HG03432 (cell line): ENCODE data around the gene EIF2D.
A peak's percentile ranks its signal among the peaks of the same experiment; 100 is the strongest.
"Not testable (repeated sequence)": the region's sequence is repeated elsewhere in the genome, so short reads cannot be mapped to it uniquely, and the experiment has no call there.

Experiments used
- ATAC-seq: cut with Tn5 transposase; IDR thresholded peaks from one replicate; pipeline ENCODE4 v1.9.1; 2021; ENCODE audit warnings: mild to moderate bottlenecking, moderate library complexity; ENCODE audit not compliant: unreplicated experiment

Gene EIF2D, protein sequence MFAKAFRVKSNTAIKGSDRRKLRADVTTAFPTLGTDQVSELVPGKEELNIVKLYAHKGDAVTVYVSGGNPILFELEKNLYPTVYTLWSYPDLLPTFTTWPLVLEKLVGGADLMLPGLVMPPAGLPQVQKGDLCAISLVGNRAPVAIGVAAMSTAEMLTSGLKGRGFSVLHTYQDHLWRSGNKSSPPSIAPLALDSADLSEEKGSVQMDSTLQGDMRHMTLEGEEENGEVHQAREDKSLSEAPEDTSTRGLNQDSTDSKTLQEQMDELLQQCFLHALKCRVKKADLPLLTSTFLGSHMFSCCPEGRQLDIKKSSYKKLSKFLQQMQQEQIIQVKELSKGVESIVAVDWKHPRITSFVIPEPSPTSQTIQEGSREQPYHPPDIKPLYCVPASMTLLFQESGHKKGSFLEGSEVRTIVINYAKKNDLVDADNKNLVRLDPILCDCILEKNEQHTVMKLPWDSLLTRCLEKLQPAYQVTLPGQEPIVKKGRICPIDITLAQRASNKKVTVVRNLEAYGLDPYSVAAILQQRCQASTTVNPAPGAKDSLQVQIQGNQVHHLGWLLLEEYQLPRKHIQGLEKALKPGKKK

DNA sequence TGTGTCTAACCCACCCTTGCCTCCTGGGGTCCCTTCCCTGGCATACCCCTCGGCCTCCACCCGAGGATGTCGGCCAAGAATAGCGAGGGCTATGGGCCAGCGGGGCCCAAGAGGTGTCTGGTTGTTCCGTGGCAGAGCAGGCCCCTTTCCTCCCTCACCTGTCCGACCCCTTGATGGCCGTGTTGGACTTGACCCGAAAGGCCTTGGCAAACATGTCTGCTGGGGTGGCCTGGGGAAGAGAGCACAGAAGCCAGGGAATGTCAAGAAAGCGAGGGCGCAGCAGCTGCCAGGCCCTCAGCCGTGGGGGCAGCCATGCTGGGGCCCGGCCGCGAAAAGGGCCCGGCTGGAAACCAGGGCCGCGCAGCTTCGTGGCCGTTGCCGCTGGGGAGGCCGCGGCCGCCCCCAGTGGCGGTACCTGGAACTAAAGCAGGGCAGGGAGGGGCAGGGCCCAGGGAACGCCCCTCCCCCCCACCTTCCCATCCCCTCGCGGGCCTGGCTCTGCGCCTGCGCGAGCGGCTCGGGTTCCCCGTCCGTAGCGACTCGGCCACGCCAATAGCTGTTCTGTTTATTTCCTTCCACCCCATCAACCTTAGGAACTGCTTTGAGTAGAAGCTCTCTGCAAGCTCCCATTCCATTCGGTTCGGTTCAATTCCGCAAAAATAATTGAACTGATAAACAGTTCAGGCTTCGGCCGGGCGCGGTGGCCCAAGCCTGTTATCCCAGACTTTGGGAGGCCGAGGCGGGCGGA is at the start of gene EIF2D:
TSS of gene EIF2D (minus strand) at position 337 of the 748 bp plus-strand sequence. CDS start at position 214, 123 bp downstream.
- peak; percentile 93 for ATAC-seq

DNA sequence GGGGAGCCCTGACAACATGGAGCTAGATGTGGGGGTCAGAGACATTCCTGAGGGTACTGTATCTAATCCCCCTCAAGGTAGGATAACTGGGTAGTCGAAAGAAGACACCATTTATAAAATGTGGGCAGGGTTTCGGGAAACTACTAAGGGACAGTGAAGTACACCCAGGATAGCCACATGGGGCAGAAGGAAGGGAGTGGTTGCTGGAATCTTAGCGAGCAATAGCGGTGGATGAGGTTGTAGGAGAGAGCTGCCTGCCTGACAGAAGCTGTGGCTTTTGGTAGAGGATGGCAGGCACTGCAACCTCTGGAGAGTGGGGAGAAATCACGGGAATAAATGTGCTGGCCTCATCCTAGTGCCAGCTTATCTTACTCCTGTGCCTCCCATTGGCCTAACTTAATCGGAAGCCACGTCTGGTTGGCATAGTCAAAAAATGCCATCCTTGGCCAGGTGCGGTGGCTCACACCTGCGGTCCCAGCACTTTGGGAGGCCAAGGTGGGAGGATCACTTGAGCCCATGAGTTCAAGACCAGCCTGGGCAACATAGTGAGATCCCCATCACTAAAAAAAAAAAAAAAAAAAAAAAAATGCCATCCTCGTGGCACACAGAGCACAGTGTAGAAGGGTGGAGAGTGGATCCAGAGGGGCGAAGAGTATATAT is 49.0 kb upstream of the EIF2D start:
- no peak for ATAC-seq

DNA sequence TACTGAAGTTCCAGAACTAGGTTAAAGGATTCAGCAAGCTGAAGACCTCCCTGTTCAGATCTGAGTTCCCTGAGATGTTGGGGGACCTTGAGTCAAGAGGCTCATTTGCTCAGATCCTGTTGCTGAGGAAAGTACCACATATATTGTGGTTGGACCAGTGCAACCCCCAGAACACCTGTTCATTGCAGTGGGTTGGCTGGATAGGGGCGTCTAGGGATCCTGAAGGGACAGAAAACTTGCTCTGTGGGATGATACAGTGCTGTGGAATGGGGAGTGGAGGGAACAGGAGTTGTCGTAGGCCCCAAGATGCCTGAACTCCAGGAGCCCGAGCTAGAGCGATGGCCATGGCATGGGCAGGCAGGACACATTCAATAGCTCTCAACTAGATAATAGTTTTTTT is 47.9 kb upstream of the EIF2D start:
- no peak for ATAC-seq

DNA sequence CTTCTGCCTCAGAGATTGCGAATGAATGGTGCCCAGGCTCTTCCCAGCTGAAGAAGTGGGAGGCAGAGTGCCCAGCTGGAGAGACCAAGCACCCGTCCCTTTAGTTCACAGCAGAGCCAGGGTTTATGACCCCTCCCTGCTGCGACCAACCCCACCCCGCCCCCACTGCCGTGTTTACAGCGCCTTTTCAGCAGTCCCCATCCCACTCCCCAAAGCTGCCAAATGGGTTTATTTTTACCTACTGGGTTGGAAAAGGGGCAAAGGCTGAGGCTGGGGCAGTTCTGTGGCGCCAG is 46.7 kb upstream of the EIF2D start:
- ATAC-seq, result no peak

DNA sequence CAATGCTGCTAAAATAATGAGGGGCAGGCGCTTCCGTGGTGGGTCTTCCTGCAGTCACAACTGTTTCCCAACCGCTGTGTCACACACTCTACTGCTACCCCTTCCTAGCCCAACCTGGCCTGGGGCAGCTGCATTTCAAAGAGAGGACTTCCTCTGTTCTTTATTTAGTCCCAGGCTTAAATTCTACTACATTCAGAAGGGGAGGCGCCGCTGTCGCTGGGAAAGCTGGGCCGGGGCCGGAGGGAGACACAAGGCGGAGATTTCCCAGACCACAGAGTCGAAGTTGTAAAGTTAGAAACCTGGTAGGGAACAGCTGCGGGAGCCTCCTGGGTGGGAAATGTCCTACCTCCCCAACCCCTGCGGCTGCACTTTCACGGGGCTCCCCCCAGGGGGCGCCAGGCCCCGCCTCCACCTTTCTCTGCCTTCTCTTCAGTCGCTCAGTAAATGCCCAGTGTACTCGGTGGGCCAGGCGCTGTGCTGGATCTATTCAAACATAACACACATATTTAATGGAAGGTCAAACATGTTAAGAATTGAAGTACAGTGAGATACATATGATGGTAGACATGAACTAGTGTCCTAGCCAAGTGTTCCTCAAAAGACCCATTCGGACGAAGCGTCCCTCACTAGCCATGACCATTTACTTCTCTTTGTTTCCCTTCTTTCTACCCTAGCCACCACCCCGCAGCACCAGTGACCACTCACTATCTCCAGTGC is 46.2 kb upstream of the EIF2D start:
- peak; percentile 63 for ATAC-seq

DNA sequence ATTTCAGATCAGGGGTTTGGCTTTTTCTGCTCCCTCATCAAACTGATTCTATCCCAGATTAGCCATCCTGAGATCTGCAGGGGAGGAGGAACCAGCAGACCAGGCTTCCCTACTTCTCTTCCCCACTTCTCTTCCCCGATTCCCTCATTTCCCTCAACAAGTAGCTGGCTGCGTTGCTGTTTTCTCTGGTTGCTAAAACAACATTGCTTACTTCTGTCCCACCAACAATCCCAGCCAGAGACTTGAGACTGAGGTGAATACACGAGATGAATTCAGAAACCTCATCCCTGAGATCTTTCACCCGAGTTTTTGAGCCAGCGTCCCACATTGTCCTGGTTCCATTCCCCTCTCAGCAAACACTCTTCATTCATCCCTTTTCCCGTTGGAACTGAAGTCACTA is 45.5 kb upstream of the EIF2D start:
- ATAC-seq, result no peak

DNA sequence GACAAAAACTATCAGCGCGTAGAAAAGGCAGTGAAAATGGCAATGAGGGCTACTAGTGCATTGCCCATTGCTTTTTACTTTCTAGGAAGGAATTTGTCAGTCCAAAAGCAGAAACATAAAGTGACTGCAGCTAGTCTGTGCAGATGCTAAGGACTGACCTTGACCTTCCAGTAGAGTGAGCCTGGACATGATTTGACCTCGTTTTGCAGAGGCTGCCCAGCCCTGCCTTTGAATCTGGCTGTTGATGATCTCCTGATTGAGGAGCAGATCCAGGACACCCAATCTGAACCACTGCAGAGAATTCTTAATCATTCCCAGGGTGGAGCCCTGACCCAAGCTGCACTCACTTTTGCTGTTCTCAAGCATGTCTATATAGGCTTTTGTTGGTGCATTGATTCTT is 44.7 kb upstream of the EIF2D start:
- no peak for ATAC-seq

DNA sequence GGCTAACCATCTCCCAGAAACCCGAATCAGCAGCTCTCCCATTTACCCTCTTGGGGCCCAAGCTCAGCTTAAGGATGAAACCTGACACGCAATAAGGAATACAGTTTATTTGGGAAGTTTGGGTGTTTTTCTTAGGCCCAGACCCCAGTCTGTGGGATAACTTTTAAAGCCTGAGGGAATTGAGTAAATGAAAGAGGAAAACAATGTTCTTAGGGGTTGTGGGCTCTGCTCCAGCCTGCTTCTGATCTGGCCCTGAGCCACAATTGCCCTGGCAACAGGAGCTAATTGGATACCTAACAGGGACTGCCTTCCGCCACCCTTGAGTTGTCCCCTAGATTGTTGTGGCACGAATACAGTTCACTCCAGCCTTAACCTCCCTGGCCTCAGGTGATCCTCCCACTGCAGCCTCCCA is 43.2 kb upstream of the EIF2D start:
- ATAC-seq, result no peak

DNA sequence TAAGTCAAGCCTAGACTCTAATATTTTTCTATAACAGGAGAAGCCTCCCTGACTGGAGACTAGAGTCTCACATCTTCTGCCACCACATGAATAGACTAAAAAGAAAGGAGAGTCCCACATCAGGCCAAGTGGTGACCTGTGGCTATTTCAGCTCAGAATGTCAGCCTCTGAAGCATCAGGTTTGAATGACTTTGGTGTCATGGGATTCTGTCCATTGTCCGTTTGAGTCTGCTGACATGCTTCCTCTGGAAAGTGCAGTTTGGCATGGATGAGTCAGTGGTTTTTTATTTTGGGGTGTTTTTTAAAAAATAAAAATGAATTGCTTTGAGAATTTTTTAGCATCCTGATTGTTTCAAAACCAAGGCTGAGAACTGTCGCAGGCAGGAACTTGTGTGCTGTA is 42.6 kb upstream of the EIF2D start:
- no peak for ATAC-seq

DNA sequence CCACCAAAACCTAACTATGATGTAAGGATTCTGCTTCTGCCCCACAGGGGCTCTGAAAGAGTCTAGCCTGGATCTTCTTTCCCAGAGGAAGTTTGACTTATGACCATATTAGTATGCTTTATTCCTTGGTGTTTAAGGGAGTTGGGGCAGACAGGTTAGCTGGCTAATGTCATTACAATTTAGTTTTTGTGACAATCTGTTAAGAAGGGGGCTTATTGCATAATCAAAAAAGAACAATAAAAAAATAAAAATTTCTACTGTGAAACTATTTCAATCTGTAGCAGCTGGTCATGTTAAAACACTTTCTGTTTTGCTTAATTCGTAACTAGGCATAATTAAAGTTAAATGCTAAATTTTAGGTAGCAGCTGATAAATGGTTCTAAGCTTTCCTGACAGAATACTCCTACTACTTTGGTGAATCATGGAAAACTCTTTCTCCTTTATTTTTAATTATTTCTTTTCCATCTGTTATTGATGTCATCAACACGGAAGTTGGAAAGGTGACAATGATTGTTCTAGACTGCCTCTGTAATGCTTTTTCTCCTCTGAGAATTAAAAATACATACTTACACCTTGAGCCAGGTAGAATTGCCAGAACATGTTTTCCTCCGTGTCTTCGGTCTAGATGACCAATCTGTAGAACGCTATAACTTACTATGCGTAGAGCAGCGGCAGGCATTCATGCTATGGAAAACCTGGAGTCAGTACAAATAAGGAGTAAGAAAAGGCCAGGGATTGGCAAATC is 41.6 kb upstream of the EIF2D start:
- ATAC-seq, result no peak

DNA sequence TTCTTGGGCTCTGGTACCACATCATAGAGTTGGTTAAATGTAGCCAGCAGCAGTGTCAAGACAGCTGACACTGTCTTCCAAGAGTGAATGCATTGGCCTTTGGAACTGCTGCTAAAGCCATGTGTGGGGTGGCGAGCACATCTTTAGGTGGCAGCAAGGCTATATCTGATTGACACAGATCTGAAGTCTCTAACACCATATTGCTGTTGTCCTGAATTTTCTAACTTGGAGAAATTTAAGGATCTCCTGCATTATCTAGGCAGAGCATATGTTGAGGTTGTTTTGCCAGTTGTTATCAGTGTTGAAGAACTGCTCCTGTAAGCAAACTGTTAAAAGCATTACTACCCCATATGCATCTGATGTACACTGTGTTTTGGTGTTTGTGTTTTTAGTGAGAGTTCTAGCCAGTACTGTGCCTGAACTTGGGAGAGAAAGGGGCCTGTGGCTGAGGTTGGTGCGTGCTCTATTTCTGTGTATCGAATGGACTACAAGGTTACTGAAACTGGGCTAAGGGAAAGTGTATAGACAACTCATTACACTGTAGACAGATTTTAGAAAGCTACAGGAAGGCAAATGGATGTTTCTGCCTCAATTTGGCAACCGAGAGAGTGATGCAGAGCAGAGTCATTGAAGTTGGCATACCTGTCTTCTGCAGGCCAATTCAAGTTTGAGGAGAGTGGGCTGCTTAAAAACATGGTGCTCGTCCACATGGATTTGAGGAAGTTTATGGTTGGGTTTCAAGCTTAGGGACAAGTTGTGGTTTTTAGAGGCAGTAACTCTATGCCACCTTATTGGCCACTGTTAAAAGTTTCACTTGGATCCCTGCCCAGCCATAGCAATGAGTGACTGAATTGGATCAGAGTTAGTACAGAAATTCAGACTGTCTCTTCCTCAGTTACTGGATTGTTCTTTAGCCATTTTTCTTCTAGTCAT is 40.0 kb upstream of the EIF2D start:
- ATAC-seq, result no peak

DNA sequence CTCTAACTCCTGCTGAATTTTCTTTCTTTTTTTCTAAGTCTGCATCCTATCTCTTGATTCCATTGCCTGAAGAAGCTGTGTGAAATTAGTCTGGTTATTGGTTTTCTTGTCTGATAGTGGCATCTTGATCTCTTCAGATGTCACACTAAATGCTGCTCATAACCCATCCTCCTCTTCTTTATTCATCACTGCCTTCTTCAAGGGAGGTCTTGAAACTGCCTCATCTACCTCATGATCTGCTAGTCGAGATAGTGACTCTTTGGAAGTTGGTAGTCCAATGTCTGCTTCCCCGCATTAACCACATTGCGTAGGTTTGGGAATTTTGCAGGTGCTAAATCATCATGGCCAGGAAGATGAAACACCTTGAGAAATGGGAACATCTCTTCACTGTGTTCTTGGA is 38.7 kb upstream of the EIF2D start:
- no peak for ATAC-seq

DNA sequence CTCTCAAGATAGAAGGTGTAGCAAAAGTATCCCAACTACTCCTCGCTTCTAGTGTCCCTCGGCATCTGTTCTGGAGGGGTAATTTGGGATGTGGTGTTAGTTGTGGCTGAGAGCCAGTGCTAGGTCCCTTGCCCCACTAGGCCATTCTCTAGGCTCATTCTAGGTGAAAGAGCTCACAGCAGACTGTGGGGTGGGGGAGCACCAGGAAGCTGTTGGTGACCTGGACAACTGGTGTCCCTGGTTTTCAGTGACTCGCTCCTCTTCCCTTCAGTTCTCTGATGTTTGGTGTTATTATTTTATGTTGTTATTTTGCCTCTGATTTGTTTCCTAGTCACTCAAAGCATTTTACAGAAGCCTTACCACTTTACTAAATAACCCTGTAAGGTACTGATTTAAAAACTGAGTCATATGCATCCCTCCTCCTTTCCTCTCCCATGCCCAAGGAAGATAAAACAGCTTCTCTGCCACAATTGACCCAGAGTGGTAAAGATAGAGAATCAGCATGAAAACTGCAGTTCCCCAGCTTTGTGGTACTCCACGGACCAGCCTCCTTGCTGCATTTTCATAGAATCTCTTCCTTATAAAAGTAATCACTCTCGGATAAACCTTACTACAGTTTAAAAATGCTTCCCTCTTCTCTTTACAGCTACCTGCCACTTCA is 37.1 kb upstream of the EIF2D start:
- ATAC-seq, result no peak

DNA sequence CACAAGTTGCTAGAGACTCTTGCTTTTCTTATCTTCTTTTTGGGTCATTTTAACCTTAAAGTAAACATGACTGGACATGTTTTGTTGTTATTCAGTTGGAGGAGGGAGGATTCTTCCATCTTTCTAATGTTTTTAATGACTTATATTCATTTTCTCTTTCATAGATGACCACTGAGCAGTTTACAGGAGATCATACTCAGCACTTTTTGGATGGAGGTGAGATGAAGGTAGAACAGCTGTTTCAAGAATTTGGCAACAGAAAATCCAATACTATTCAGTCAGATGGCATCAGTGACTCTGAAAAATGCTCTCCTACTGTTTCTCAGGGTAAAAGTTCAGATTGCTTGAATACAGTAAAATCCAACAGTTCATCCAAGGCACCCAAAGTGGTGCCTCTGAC is 35.0 kb upstream of the EIF2D start:
- no peak for ATAC-seq

DNA sequence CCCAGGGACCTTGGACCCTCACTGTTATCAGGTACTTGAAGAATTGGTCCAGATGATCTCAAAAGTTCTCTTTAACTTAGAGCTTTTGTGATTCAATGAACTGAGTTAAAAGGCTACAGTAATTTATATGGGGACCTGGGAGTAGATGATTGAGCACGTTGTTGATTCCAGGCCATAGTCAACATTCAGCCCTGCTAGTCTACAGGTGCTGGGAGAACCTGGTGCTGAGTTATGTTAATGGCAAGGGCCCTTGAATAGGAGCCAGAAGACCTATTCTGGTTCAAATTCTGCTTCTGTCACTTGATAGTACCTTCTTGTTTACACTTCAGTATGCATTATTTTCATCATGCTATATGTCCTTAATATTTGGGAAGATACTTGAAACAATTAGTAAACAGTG is 34.2 kb upstream of the EIF2D start:
- no peak for ATAC-seq

DNA sequence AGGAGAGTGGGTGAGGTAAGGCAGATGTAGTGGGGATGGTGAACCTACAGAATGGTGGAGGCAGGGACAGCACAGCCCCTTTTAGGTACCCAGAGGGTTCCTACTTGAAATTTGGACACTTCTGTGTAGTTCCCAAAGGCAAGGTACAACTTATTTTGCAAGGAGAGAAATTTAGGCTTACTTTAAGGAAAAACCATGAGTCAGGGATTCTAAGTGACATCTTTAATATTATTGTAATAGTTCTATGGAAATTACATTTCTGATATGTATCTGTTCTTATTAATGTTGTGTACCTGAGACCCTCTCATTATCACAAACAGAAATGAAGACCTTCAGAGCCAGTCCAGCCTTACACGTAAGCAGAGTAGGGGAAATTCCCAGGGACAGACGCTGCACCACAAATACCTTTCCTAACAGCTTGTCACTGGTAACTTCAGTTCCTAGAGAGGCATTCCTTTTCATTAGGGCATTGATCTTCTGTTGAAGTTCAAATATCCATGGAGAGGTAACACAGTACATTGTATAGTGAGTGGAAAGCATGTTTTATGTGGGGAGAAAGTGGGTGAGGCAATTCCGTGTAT is 30.9 kb upstream of the EIF2D start:
- ATAC-seq, result no peak

DNA sequence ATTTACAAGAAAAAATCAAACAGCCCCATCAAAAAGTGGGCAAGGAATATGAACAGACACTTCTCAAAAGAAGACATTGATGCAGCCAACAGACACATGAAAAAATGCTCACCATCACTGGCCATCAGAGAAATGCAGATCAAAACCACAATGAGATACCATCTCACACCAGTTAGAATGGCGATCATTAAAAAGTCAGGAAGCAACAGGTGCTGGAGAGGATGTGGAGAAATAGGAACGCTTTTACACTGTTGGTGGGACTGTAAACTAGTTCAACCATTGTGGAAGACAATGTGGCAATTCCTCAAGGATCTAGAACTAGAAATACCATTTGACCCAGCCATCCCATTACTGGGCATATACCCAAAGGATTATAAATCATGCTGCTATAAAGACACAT is 29.8 kb upstream of the EIF2D start:
- not testable (repeated sequence) for ATAC-seq

DNA sequence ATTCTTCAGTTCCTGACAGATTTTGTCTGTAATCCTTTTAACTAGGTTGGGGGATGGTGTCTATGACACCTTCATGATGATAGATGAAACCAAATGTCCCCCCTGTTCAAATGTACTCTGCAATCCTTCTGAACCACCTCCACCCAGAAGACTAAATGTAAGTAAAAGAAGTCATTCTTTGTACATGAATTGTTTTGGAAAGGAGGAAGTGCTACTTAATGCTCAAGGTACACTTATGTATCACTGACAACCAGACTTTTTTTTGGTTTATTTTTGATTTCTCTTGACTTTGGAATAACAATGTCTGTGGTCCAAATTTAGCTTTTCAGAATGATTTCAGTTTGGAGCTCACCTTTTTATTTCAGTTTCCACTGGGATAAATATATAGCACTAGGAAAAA is 25.3 kb upstream of the EIF2D start:
- no peak for ATAC-seq
